Measurements from ENCODE around the gene UBAP1. TPM values are rescaled to one million over a fixed set of nuclear protein-coding genes. Genes with fewer than 3 reads are reported as not detected.
A peak's percentile ranks its signal among the peaks of the same experiment; 100 is the strongest.
"Not testable (repeated sequence)": the region's sequence is repeated elsewhere in the genome, so short reads cannot be mapped to it uniquely, and the experiment has no call there.

UBAP1 gene
- total RNA-seq, 1 donor from 2014 or later, result 32.5 TPM

- H3K4me1 Mint-ChIP-seq (ENCODE audit: unreplicated experiment), result peaks cover 9% of the 10 kb centered on the region
- H3K27ac Mint-ChIP-seq (ENCODE audit: unreplicated experiment), result peak overlapping the region; percentile 82
- H3K27me3 Mint-ChIP-seq (ENCODE audit: unreplicated experiment), result peaks cover 1% of the 10 kb centered on the region
- H3K4me3 Mint-ChIP-seq (ENCODE audit: unreplicated experiment), result peak overlapping the region; percentile 37
- no peaks in the 10 kb centered on the region for H3K36me3 Mint-ChIP-seq (ENCODE audit: low read depth, unreplicated experiment)
- no peak for DNase-seq (ENCODE audit: low spot score)
- no peak for TF ChIP-seq CTCF (IDR thresholded peaks at IDR 0.05; ENCODE audit: unreplicated experiment)
- peaks cover 4% of the 10 kb centered on the region for H3K9me3 Mint-ChIP-seq (ENCODE audit: unreplicated experiment)
Observed at GRCh38 chr9:34190996-34191892, 12.4 kb downstream of the UBAP1 start.

GRCh38 chr9:34195143-34195542 is 16.3 kb downstream of the UBAP1 start:
- Mint-ChIP-seq H3K9me3 (ENCODE audit: unreplicated experiment) (peaks cover 4% of the 10 kb centered on the region), H3K27ac (ENCODE audit: unreplicated experiment) (no peak overlapping the region), H3K4me1 (ENCODE audit: unreplicated experiment) (peaks cover 10% of the 10 kb centered on the region), H3K27me3 (ENCODE audit: unreplicated experiment) (peaks cover 3% of the 10 kb centered on the region), H3K4me3 (ENCODE audit: unreplicated experiment) (no peak overlapping the region), H3K36me3 (ENCODE audit: low read depth, unreplicated experiment) (peaks cover 5% of the 10 kb centered on the region)
- no peak for TF ChIP-seq CTCF (IDR thresholded peaks at IDR 0.05; ENCODE audit: unreplicated experiment)
- DNase-seq (ENCODE audit: low spot score), result no peak

GRCh38 chr9:34197286-34197685 is 18.4 kb downstream of the UBAP1 start:
- H3K4me1 Mint-ChIP-seq (ENCODE audit: unreplicated experiment); H3K36me3 Mint-ChIP-seq (ENCODE audit: low read depth, unreplicated experiment); H3K27ac Mint-ChIP-seq (ENCODE audit: unreplicated experiment); H3K9me3 Mint-ChIP-seq (ENCODE audit: unreplicated experiment); H3K27me3 Mint-ChIP-seq (ENCODE audit: unreplicated experiment); DNase-seq (ENCODE audit: low spot score); H3K4me3 Mint-ChIP-seq (ENCODE audit: unreplicated experiment): not testable (repeated sequence)

- Mint-ChIP-seq H3K4me1 (ENCODE audit: unreplicated experiment) (peaks cover 4% of the 10 kb centered on the region), H3K27ac (ENCODE audit: unreplicated experiment) (peak overlapping the region; percentile 72), H3K27me3 (ENCODE audit: unreplicated experiment) (peaks cover 2% of the 10 kb centered on the region), H3K9me3 (ENCODE audit: unreplicated experiment) (no peaks in the 10 kb centered on the region), H3K36me3 (ENCODE audit: low read depth, unreplicated experiment) (peaks cover 5% of the 10 kb centered on the region), H3K4me3 (ENCODE audit: unreplicated experiment) (no peak overlapping the region)
- peak; percentile 10 for DNase-seq (ENCODE audit: low spot score)
- no peak for TF ChIP-seq CTCF (IDR thresholded peaks at IDR 0.05; ENCODE audit: unreplicated experiment)
Observed at GRCh38 chr9:34197756-34198711, 19.2 kb downstream of the UBAP1 start.

GRCh38 chr9:34200092-34200491 is 21.2 kb downstream of the UBAP1 start:
- Mint-ChIP-seq H3K4me1 (ENCODE audit: unreplicated experiment) (peaks cover 4% of the 10 kb centered on the region), H3K9me3 (ENCODE audit: unreplicated experiment) (no peaks in the 10 kb centered on the region), H3K27me3 (ENCODE audit: unreplicated experiment) (peaks cover 2% of the 10 kb centered on the region), H3K4me3 (ENCODE audit: unreplicated experiment) (no peak overlapping the region), H3K27ac (ENCODE audit: unreplicated experiment) (no peak overlapping the region), H3K36me3 (ENCODE audit: low read depth, unreplicated experiment) (peaks cover 5% of the 10 kb centered on the region)
- TF ChIP-seq CTCF (IDR thresholded peaks at IDR 0.05; ENCODE audit: unreplicated experiment), result no peak
- DNase-seq (ENCODE audit: low spot score), result no peak
